HepG2 (cell line): ENCODE results near the gene CTRB2. TPM values are rescaled to one million over a fixed set of nuclear protein-coding genes. Genes with fewer than 3 reads are reported as not detected.

ENCODE experiments used
- ATAC-seq: fragments of 200-7000 bp; cut with Tn5 transposase; 3 replicates; pipeline ENCODE4 v1.9.1; 2020; ENCODE audit warnings: mild to moderate bottlenecking, moderate library complexity
- BruUV-seq: library from RNA; stranded (reverse); fragments of 400-500 nt; replicated peaks from 2 replicates; lab custom pipeline; 2021; lab: Mats Ljungman, UMichigan
- CTCF ChIA-PET: fragments of 300-600 bp; formaldehyde crosslinking; extraction: SDS; loops from one replicate; lab custom pipeline; 2021; ENCODE audit warnings: low total read pairs, inconsistent platforms, low intra/inter-chr PET ratio; lab: Yijun Ruan, JAX
- POLR2A ChIA-PET: fragments of 350-600 bp; sonication (Branson Sonifier 250); formaldehyde crosslinking; loops from one replicate; lab custom pipeline; 2020; ENCODE audit warnings: antibody characterized with exemption, inconsistent platforms; lab: Yijun Ruan, JAX
- DNase-seq: peaks from one replicate; pipeline ENCODE4 v3.0.0-alpha.2; 2015; ENCODE audit warnings: low spot score
- FAIRE-seq: peaks from 3 replicates; lab custom pipeline; 2011; peaks lifted over from hg19 to GRCh38; lab: Jason Lieb, UNC
- H2AFZ ChIP-seq: one replicate; pipeline ENCODE4 v1.6.1; 2011; ENCODE audit warnings: low read length, inconsistent platforms
- H3K27ac ChIP-seq: fragments of 300-600 bp; 3 replicates; pipeline ENCODE4 v1.8.0; 2011; ENCODE audit warnings: mixed run types, mild to moderate bottlenecking, mixed read lengths, low read length, inconsistent platforms; ENCODE audit not compliant: insufficient read depth; ENCODE audit errors: extremely low read length
- H3K27me3 ChIP-seq, 2 experiments: fragments of 200-600 bp in 1 of 2; 2 replicates in 1 of 2; 3 replicates in 1 of 2; pipeline versions ENCODE4 v1.6.0 to v1.8.0; 2011; ENCODE audit warnings: low read length in 2 of 2, mild to moderate bottlenecking in 2 of 2, moderate library complexity in 2 of 2, inconsistent platforms in 1 of 2; ENCODE audit not compliant: insufficient read depth in 2 of 2, control insufficient read depth in 1 of 2
- H3K36me3 ChIP-seq, 2 experiments: fragments of 200-600 bp in 1 of 2; replicated peaks in 1 of 2; 2 replicates in 1 of 2; 3 replicates in 1 of 2; pipeline versions ENCODE4 v1.5.1 to v1.8.0; 2011; ENCODE audit warnings: low read length in 2 of 2, inconsistent platforms in 1 of 2; ENCODE audit not compliant: insufficient read depth in 2 of 2, control insufficient read depth in 1 of 2
- H3K4me1 ChIP-seq: 2 replicates; pipeline ENCODE4 v1.5.1; 2012; ENCODE audit warnings: low read length, inconsistent platforms; ENCODE audit not compliant: insufficient read depth
- H3K4me2 ChIP-seq: 2 replicates; pipeline ENCODE4 v1.6.0; 2011; ENCODE audit warnings: low read depth, low read length, inconsistent platforms
- H3K4me3 ChIP-seq, 3 experiments: fragments of 200-600 bp in 1 of 3; sonication (generic), shearing (Covaris generic) in 1 of 3; replicated peaks in 1 of 3; 2 replicates each; pipeline ENCODE4 v1.5.1; 2011 to 2016; ENCODE audit warnings: low read length in 3 of 3, inconsistent platforms in 2 of 3, low read depth in 2 of 3, mild to moderate bottlenecking in 2 of 3, control low read depth in 1 of 3, mixed read lengths in 1 of 3; ENCODE audit not compliant: insufficient read depth in 1 of 3
- H3K79me2 ChIP-seq: one replicate; pipeline ENCODE4 v1.6.1; 2011; ENCODE audit warnings: low read length, inconsistent platforms; ENCODE audit not compliant: insufficient read depth
- H3K9ac ChIP-seq: 2 replicates; pipeline ENCODE4 v1.6.0; 2011; ENCODE audit warnings: mild to moderate bottlenecking, low read depth, low read length, inconsistent platforms; ENCODE audit not compliant: insufficient read depth
- H3K9me3 ChIP-seq: 2 replicates; pipeline ENCODE4 v1.5.1; 2012; ENCODE audit warnings: mild to moderate bottlenecking, low read length
- H4K20me1 ChIP-seq: 2 replicates; pipeline ENCODE4 v1.6.0; 2011; ENCODE audit warnings: inconsistent platforms, mild to moderate bottlenecking, low read length, moderate library complexity; ENCODE audit not compliant: insufficient read depth
- AGO1 ChIP-seq: fragments of 200-400 bp; formaldehyde crosslinking; IDR thresholded peaks from 2 replicates; pipeline ENCODE4 v1.6.1; 2017; ENCODE audit warnings: mild to moderate bottlenecking, low read depth, low read length, moderate library complexity; ENCODE audit not compliant: poor library complexity, severe bottlenecking
- AGO2 ChIP-seq: fragments of 200-400 bp; formaldehyde crosslinking; optimal IDR thresholded peaks from 2 replicates; pipeline ENCODE3; 2017; ENCODE audit warnings: mild to moderate bottlenecking, low read depth, low read length, moderate library complexity
- CREB3 ChIP-seq: sonication (generic); formaldehyde crosslinking; IDR thresholded peaks from 2 replicates; pipeline ENCODE4 v1.5.0; 2020; ENCODE audit warnings: missing genetic modification reagents
- HNRNPL ChIP-seq: fragments of 200-400 bp; formaldehyde crosslinking; IDR thresholded peaks from 2 replicates; pipeline ENCODE4 v1.6.1; 2017; ENCODE audit warnings: mild to moderate bottlenecking, low read depth, low read length
- HNRNPLL ChIP-seq: fragments of 200-400 bp; formaldehyde crosslinking; IDR thresholded peaks from 2 replicates; pipeline ENCODE4 v1.6.1; 2017; ENCODE audit warnings: mild to moderate bottlenecking, low read depth, low read length; ENCODE audit not compliant: poor library complexity, severe bottlenecking
- KDM2A ChIP-seq: sonication (generic); formaldehyde crosslinking; IDR thresholded peaks from 2 replicates; pipeline ENCODE4 v1.4.0; 2020; ENCODE audit warnings: low read depth, missing genetic modification reagents, borderline replicate concordance
- MLXIP ChIP-seq: sonication (generic); formaldehyde crosslinking; IDR thresholded peaks from 2 replicates; pipeline ENCODE4 v1.9.0; 2021; ENCODE audit warnings: missing genetic modification reagents, borderline replicate concordance
- NR2F1 ChIP-seq, 2 experiments: fragments of 450-650 bp in 1 of 2; formaldehyde crosslinking in 1 of 2; IDR thresholded peaks; 2 replicates each; pipeline versions ENCODE4 v1.5.0 to v1.6.1; 2016 to 2020; ENCODE audit warnings: mild to moderate bottlenecking in 1 of 2, missing compliant biosample characterization in 1 of 2, missing genetic modification reagents in 1 of 2, moderate library complexity in 1 of 2
- POLR2G ChIP-seq: fragments of 200-400 bp; formaldehyde crosslinking; IDR thresholded peaks from 2 replicates; pipeline ENCODE4 v1.6.1; 2018; ENCODE audit warnings: mild to moderate bottlenecking, low read depth, low read length, moderate library complexity
- ZNF335 ChIP-seq: sonication (generic); formaldehyde crosslinking; IDR thresholded peaks from 2 replicates; pipeline ENCODE4 v1.4.0; 2020; ENCODE audit warnings: missing genetic modification reagents
- ZSCAN25 ChIP-seq: sonication (generic); formaldehyde crosslinking; IDR thresholded peaks from 2 replicates; pipeline ENCODE4 v1.8.0; 2022; ENCODE audit warnings: mild to moderate bottlenecking, missing genetic modification reagents
- WGBS: methylation state at CpG from one replicate; pipeline ENCODE4 v1.1.6; 2017; ENCODE audit warnings: low lambda C conversion rate; 5-methylcytosine and 5-hydroxymethylcytosine counted together
- in situ Hi-C: cut with HindIII; loops from 2 replicates; pipeline ENCODE4 v1.10.0; 2017; ENCODE audit warnings: low pct_unique_long_range_greater_than_20kb; ENCODE audit not compliant: extremely low pct_ligation_motif_present
- intact Hi-C: fragments of 100-400 bp; cut with micrococcal nuclease; formaldehyde crosslinking; loops from one replicate; pipeline ENCODE4 v1.10.0; 2022; ENCODE audit not compliant: unreplicated experiment
- polyA plus RNA-seq, 8 experiments: library from polyadenylated mRNA; depleted of rRNA in 3 of 8; stranded (reverse) in 7 of 8; unstranded in 1 of 8; fragments of >200 nt; fragmentation: Illumina TruSeq in 4 of 8; extraction: Trizol in 4 of 8; gene quantifications; 2 replicates each; pipeline versions ENCODE4 v1.2.1 to v1.2.3, GENCODE V29; 2011 to 2016; ENCODE audit warnings: low read depth in 4 of 8, missing spikeins in 1 of 8, mixed read lengths in 1 of 8; ENCODE audit not compliant: insufficient read depth in 1 of 8
- total RNA-seq, 5 experiments: library from RNA; depleted of rRNA; stranded (reverse); fragments of >200 nt; fragmentation: Illumina TruSeq; extraction: Trizol; gene quantifications; 2 replicates each; pipeline ENCODE4 v1.2.3, GENCODE V29; 2016; ENCODE audit warnings: low read depth in 1 of 5

Gene CTRB2
- total and polyA plus RNA-seq, 2 of the 13 experiments (the other 11 are each of a cell fraction or from before 2014, with no cell fraction given), result 0.13 TPM; not detected in 1

- ChIA-PET POLR2A (interaction anchor here (0.9 to 1.5 kb wide), 2 partner anchors 19 kb away, joined by 3 to 4 read pairs; partner anchors contain the start of gene CTRB2), CTCF (no interaction called here)
- H3K9me3 ChIP-seq, result no peaks in the 10 kb centered on the region
- in situ Hi-C loops (no loop called here), intact Hi-C loops (loop anchor here (2.0 kb wide), 1 partner anchor 19 kb away; the partner anchor contains the start of gene CTRB2)
- no peak overlapping the region for H3K4me2 ChIP-seq
- TF ChIP-seq ZSCAN25 (CRISPR knock-in tag) (no peak), AGO1 (peak; percentile 15)
- DNase-seq (no peak), FAIRE-seq (no peak), ATAC-seq (no peak)
- 56% methylated on average over 26 of the region's 26 CpGs for WGBS
- H2AFZ ChIP-seq, result no peak overlapping the region
- H3K79me2 ChIP-seq, result no peaks in the 10 kb centered on the region
- H3K36me3 ChIP-seq, result peaks cover 10 to 19% of the 10 kb centered on the region in 2 experiments
- no TSS peak for BruUV-seq
- no peaks in the 10 kb centered on the region for H4K20me1 ChIP-seq
- no peak overlapping the region for H3K27ac ChIP-seq
- no peak overlapping the region for H3K9ac ChIP-seq
- H3K4me3 ChIP-seq, result no peak overlapping the region
- H3K27me3 ChIP-seq, result peaks cover 10 to 22% of the 10 kb centered on the region in 2 experiments
- peaks cover 24% of the 10 kb centered on the region for H3K4me1 ChIP-seq
Observed at GRCh38 chr16:75225678-75226515, 18.9 kb upstream of the CTRB2 start.

GRCh38 chr16:75225092-75225491 is 18.1 kb upstream of the CTRB2 start:
- 20% methylated on average over 12 of the region's 12 CpGs for WGBS
- H3K79me2 ChIP-seq, result no peaks in the 10 kb centered on the region
- H3K9me3 ChIP-seq, result no peaks in the 10 kb centered on the region
- H3K4me3 ChIP-seq, result no peak overlapping the region
- no peak for FAIRE-seq
- H3K4me2 ChIP-seq, result no peak overlapping the region
- POLR2A ChIA-PET, result interaction anchor here (0.9 kb wide), 1 partner anchor 19 kb away, joined by 4 read pairs; the partner anchor contains the start of gene CTRB2
- H2AFZ ChIP-seq, result no peak overlapping the region
- H3K27ac ChIP-seq, result no peak overlapping the region
- intact Hi-C loops (loop anchor here (2.0 kb wide), 1 partner anchor 18 kb away; the partner anchor contains the start of gene CTRB2), in situ Hi-C loops (no loop called here)
- H3K36me3 ChIP-seq, result peaks cover 6 to 13% of the 10 kb centered on the region in 2 experiments; a peak in 4 of 5 replicates
- no peak overlapping the region for H3K9ac ChIP-seq
- DNase-seq, result no peak
- no TSS peak for BruUV-seq
- ATAC-seq, result peak; percentile 6; the same call in 2 of the 3 replicates
- no peaks in the 10 kb centered on the region for H4K20me1 ChIP-seq
- peaks cover 10 to 22% of the 10 kb centered on the region in 2 experiments for H3K27me3 ChIP-seq
- CTCF ChIA-PET, result no interaction called here
- peaks cover 29% of the 10 kb centered on the region for H3K4me1 ChIP-seq
- TF ChIP-seq AGO1 (peak; percentile 90), AGO2 (peak; percentile 79), CREB3 (CRISPR knock-in tag) (no peak), POLR2G (peak; percentile 13; the same call in 1 of the 2 replicates), HNRNPL (0 out of 2 replicates have a peak, but pooled peaks have one; percentile 41), ZNF335 (CRISPR knock-in tag) (no peak), NR2F1 (CRISPR knock-in tag; IDR thresholded peaks at IDR 0.05) (no peak), KDM2A (CRISPR knock-in tag) (peak; percentile 52; the same call in 1 of the 2 replicates), HNRNPLL (peak; percentile 42), MLXIP (CRISPR knock-in tag) (no peak)
